Hindlimb muscle (tissue), 1 donor: Measurements from ENCODE around the gene DENND2D. TPM values are rescaled to one million over a fixed set of nuclear protein-coding genes. Genes with fewer than 3 reads are reported as not detected.
"Not testable (repeated sequence)": the region's sequence is repeated elsewhere in the genome, so short reads cannot be mapped to it uniquely, and the experiment has no call there.

Experiments used
- DNase-seq: peaks from one replicate; pipeline ENCODE4 v3.0.0-alpha.2; 2013
- polyA plus RNA-seq: library from polyadenylated mRNA; unstranded; fragments of 120-200 nt; gene quantifications from one replicate; pipeline ENCODE4 v1.2.1, GENCODE V29; 2013; ENCODE audit not compliant: insufficient read length

Gene DENND2D
- polyA plus RNA-seq, 1 donor, result 2.8 TPM

GRCh38 chr1:111221633-111222291, 21.3 kb upstream of the DENND2D start:
- DNase-seq, result no peak

GRCh38 chr1:111221276-111221632, 20.8 kb upstream of the DENND2D start:
- DNase-seq, result no peak

GRCh38 chr1:111220302-111220890, 19.9 kb upstream of the DENND2D start:
- no peak for DNase-seq

GRCh38 chr1:111219557-111220286, 19.3 kb upstream of the DENND2D start:
- no peak for DNase-seq

- DNase-seq, result no peak
Measured at GRCh38 chr1:111218701-111219556, 18.5 kb upstream of the DENND2D start.

- no peak for DNase-seq
Measured at GRCh38 chr1:111217183-111217910, 16.9 kb upstream of the DENND2D start.

- DNase-seq, result no peak
Measured at GRCh38 chr1:111216751-111217150, 16.3 kb upstream of the DENND2D start.

GRCh38 chr1:111215285-111215684, 14.8 kb upstream of the DENND2D start:
- not testable (repeated sequence) for DNase-seq

GRCh38 chr1:111214884-111215283, 14.4 kb upstream of the DENND2D start:
- DNase-seq, result no peak

- no peak for DNase-seq
Measured at GRCh38 chr1:111214074-111214801, 13.8 kb upstream of the DENND2D start.

- no peak for DNase-seq
Measured at GRCh38 chr1:111213412-111213811, 13.0 kb upstream of the DENND2D start.

GRCh38 chr1:111212634-111213335, 12.3 kb upstream of the DENND2D start:
- DNase-seq, result no peak

GRCh38 chr1:111211921-111212320, 11.5 kb upstream of the DENND2D start:
- DNase-seq, result no peak

GRCh38 chr1:111209622-111210021, 9.2 kb upstream of the DENND2D start:
- DNase-seq, result no peak

- DNase-seq, result no peak
Measured at GRCh38 chr1:111208921-111209320, 8.5 kb upstream of the DENND2D start.

- DNase-seq, result no peak
Measured at GRCh38 chr1:111205714-111206050, 5.2 kb upstream of the DENND2D start.

GRCh38 chr1:111204983-111205713, 4.7 kb upstream of the DENND2D start:
- DNase-seq, result no peak

GRCh38 chr1:111204201-111204982, 3.9 kb upstream of the DENND2D start:
- no peak for DNase-seq

- DNase-seq, result no peak
Measured at GRCh38 chr1:111203681-111204200, 3.3 kb upstream of the DENND2D start.
